ENCODE measurements around the gene CMTM8.

Gene CMTM8

DNA sequence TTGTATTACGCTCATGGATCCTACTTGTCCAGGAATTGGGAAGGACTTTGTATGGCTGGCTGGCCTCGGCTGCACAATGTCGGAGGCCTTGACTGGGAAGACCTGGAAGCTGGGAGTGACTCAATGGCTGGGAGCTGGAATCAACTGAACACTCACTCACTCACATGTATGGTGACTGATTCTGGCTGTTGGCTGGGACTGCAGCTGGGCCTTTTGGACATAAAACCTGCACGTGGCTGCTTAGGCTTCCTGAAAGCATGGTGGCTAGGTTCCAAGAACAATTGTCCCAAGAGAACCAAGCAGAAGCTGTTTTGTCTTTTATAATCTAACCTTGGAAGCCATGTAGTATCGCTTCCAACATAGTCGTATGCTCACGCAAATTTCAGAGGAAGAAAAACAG is 38.0 kb upstream of the CMTM8 start:
- no peaks in the 10 kb centered on the region for H3K79me2 ChIP-seq (ENCODE audit: low read length)
- no peak overlapping the region for H3K9ac ChIP-seq (ENCODE audit: low read length)
- no peak overlapping the region for H3K4me2 ChIP-seq (ENCODE audit: low read length)
- no peak for TF ChIP-seq EZH2phosphoT487 (IDR thresholded peaks at IDR 0.05; ENCODE audit: low read depth)
- TF ChIP-seq, protein P1, sequence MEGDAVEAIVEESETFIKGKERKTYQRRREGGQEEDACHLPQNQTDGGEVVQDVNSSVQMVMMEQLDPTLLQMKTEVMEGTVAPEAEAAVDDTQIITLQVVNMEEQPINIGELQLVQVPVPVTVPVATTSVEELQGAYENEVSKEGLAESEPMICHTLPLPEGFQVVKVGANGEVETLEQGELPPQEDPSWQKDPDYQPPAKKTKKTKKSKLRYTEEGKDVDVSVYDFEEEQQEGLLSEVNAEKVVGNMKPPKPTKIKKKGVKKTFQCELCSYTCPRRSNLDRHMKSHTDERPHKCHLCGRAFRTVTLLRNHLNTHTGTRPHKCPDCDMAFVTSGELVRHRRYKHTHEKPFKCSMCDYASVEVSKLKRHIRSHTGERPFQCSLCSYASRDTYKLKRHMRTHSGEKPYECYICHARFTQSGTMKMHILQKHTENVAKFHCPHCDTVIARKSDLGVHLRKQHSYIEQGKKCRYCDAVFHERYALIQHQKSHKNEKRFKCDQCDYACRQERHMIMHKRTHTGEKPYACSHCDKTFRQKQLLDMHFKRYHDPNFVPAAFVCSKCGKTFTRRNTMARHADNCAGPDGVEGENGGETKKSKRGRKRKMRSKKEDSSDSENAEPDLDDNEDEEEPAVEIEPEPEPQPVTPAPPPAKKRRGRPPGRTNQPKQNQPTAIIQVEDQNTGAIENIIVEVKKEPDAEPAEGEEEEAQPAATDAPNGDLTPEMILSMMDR (IDR thresholded peaks at IDR 0.05; ENCODE audit: low read depth, low read length), result no peak
- H3K27ac ChIP-seq (ENCODE audit: low read length), result no peak overlapping the region
- no peak overlapping the region for H2AFZ ChIP-seq (ENCODE audit: low read depth, low read length)
- peaks cover 20% of the 10 kb centered on the region; the same call in 1 of the 2 replicates for H3K27me3 ChIP-seq (ENCODE audit: low read depth, low read length)
- no peaks in the 10 kb centered on the region for H4K20me1 ChIP-seq (ENCODE audit: insufficient read depth, low read length)
- H3K4me1 ChIP-seq (ENCODE audit: low read length), result peaks cover 9% of the 10 kb centered on the region
- H3K4me3 ChIP-seq (ENCODE audit: low read length), result no peak overlapping the region
- no peaks in the 10 kb centered on the region for H3K36me3 ChIP-seq (replicated peaks; ENCODE audit: low read depth, low read length)
- H3K9me3 ChIP-seq (ENCODE audit: insufficient read depth, low read length), result no peaks in the 10 kb centered on the region

DNA sequence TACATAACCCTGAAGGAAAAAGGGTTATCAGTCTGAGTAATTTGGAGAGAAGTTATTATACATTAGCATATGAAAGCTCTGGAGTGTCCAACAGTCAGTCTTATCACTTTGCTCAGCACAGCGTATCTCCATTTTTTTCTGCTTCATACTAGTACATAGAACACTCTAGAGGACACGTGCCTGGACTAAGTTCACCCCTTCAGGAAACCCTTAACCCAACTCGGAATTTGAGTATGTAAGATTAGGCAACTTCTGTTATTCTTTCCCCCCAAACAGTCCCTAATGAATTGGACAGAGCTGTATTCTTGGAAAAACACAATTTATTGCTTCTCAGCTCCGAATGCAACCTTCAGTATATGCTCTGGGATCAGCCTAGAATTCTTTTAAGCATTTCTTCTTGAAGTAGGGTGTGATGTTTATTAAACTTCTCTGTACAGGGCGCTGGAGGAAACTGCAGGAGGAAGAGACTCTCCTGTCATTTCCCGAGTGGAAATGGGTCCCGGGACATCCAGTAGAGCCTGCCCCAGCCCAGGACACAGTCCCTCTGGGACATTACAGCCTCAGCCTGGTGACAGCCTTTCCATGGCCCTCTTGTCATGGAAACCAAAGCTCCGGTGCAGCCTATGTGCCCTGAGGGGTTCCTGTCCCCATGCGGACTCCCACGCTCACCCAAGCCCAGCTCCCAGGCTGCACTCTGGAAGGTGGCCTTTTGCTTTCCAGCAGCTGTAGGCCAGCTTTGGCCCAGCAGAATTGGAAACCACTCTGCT is 37.3 kb upstream of the CMTM8 start:
- Histone ChIP-seq H3K4me3 (ENCODE audit: low read length) (no peak overlapping the region), H3K79me2 (ENCODE audit: low read length) (no peaks in the 10 kb centered on the region), H4K20me1 (ENCODE audit: insufficient read depth, low read length) (no peaks in the 10 kb centered on the region), H3K9ac (ENCODE audit: low read length) (no peak overlapping the region), H3K27ac (ENCODE audit: low read length) (no peak overlapping the region), H2AFZ (ENCODE audit: low read depth, low read length) (no peak overlapping the region), H3K4me2 (ENCODE audit: low read length) (no peak overlapping the region), H3K4me1 (ENCODE audit: low read length) (peaks cover 9% of the 10 kb centered on the region), H3K9me3 (ENCODE audit: insufficient read depth, low read length) (no peaks in the 10 kb centered on the region), H3K27me3 (ENCODE audit: low read depth, low read length) (peaks cover 20% of the 10 kb centered on the region; the same call in 1 of the 2 replicates), H3K36me3 (replicated peaks; ENCODE audit: low read depth, low read length) (no peaks in the 10 kb centered on the region)
- TF ChIP-seq EZH2phosphoT487 (IDR thresholded peaks at IDR 0.05; ENCODE audit: low read depth), result no peak
- TF ChIP-seq, protein P1 (IDR thresholded peaks at IDR 0.05; ENCODE audit: low read depth, low read length), result no peak

DNA sequence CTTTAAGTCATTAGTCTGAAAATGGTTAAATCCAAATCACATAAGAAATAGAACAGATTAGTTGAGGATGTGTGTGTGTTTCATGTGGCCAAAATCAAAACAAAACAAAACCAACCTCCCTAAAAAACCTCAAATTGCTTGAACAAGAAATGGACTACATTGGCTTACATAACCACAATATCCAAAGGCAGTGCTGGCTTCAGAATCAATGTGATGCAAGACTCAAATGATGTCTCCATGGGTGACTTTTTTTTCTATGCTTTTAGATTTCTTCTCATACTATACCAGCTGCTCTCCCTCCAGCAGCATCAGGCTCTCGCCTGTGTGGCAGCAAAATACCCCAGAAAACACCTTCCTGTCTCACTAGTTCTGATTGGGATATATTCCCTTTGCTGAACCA is 36.0 kb upstream of the CMTM8 start:
- no peak overlapping the region for H2AFZ ChIP-seq (ENCODE audit: low read depth, low read length)
- H3K4me2 ChIP-seq (ENCODE audit: low read length), result no peak overlapping the region
- TF ChIP-seq EZH2phosphoT487 (IDR thresholded peaks at IDR 0.05; ENCODE audit: low read depth), result no peak
- TF ChIP-seq, protein P1 (IDR thresholded peaks at IDR 0.05; ENCODE audit: low read depth, low read length), result no peak
- peaks cover 24% of the 10 kb centered on the region; the same call in 1 of the 2 replicates for H3K27me3 ChIP-seq (ENCODE audit: low read depth, low read length)
- no peak overlapping the region for H3K27ac ChIP-seq (ENCODE audit: low read length)
- peaks cover 9% of the 10 kb centered on the region for H3K4me1 ChIP-seq (ENCODE audit: low read length)
- H4K20me1 ChIP-seq (ENCODE audit: insufficient read depth, low read length), result no peaks in the 10 kb centered on the region
- H3K79me2 ChIP-seq (ENCODE audit: low read length), result no peaks in the 10 kb centered on the region
- H3K9ac ChIP-seq (ENCODE audit: low read length), result no peak overlapping the region
- no peaks in the 10 kb centered on the region for H3K36me3 ChIP-seq (replicated peaks; ENCODE audit: low read depth, low read length)
- H3K4me3 ChIP-seq (ENCODE audit: low read length), result no peak overlapping the region
- no peaks in the 10 kb centered on the region for H3K9me3 ChIP-seq (ENCODE audit: insufficient read depth, low read length)

DNA sequence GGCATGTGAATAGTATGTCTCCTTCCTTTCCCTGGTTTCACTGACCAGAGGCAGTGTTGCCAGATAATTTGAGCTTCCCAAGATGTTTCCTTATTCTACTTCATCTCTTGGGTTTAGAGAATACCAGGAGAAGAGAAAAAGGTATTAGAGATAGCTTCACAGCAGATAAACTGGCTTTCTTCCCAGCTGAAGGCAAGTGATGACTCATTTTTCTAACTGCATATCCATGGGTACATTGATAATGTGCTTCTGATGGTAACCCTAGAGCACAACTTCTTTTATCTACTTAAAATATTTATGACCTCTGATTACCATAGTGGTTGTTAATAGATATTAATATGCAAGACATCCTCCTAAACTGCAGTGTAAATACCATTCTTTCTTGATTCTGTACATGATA is 34.6 kb upstream of the CMTM8 start:
- peaks cover 24% of the 10 kb centered on the region; the same call in 1 of the 2 replicates for H3K27me3 ChIP-seq (ENCODE audit: low read depth, low read length)
- no peak overlapping the region for H3K27ac ChIP-seq (ENCODE audit: low read length)
- no peaks in the 10 kb centered on the region for H3K36me3 ChIP-seq (replicated peaks; ENCODE audit: low read depth, low read length)
- H3K4me1 ChIP-seq (ENCODE audit: low read length), result peaks cover 3% of the 10 kb centered on the region
- H3K9ac ChIP-seq (ENCODE audit: low read length), result no peak overlapping the region
- no peaks in the 10 kb centered on the region for H4K20me1 ChIP-seq (ENCODE audit: insufficient read depth, low read length)
- no peak overlapping the region for H2AFZ ChIP-seq (ENCODE audit: low read depth, low read length)
- no peaks in the 10 kb centered on the region for H3K79me2 ChIP-seq (ENCODE audit: low read length)
- TF ChIP-seq, protein P1 (IDR thresholded peaks at IDR 0.05; ENCODE audit: low read depth, low read length), result no peak
- no peak for TF ChIP-seq EZH2phosphoT487 (IDR thresholded peaks at IDR 0.05; ENCODE audit: low read depth)
- H3K4me3 ChIP-seq (ENCODE audit: low read length), result no peak overlapping the region
- no peaks in the 10 kb centered on the region for H3K9me3 ChIP-seq (ENCODE audit: insufficient read depth, low read length)
- no peak overlapping the region for H3K4me2 ChIP-seq (ENCODE audit: low read length)

All from OCI-LY3 (cell line).